Heart left ventricle (tissue), 16 donors: Measurements from ENCODE around the gene BCL2. TPM values are rescaled to one million over a fixed set of nuclear protein-coding genes. Genes with fewer than 3 reads are reported as not detected.
A peak's percentile ranks its signal among the peaks of the same experiment; 100 is the strongest.

ENCODE experiments used
- ATAC-seq, 4 donors: fragments of 200-7000 bp; cut with Tn5 transposase; one replicate each; pipeline ENCODE4 v1.9.1; 2020 to 2022; ENCODE audit warnings: moderate library complexity in 4 of 4, mild to moderate bottlenecking in 3 of 4, moderate number of reproducible peaks in 1 of 4
- DNase-seq, 5 donors: peaks; one replicate each; pipeline ENCODE4 v3.0.0-alpha.2; 2020
- H3K27ac ChIP-seq, 12 donors: fragments of 200-600 bp; sonication (generic) in 4 of 12; one replicate each; pipeline versions ENCODE4 v1.5.0 to v1.8.0; 2016 to 2022; ENCODE audit warnings: mild to moderate bottlenecking in 2 of 12
- H3K27me3 ChIP-seq, 9 donors: fragments of 200-600 bp; sonication (generic) in 2 of 9; one replicate each; pipeline versions ENCODE4 v1.5.1 to v1.8.0; 2016 to 2022; ENCODE audit warnings: mild to moderate bottlenecking in 3 of 9
- H3K36me3 ChIP-seq, 9 donors: fragments of 200-600 bp; sonication (generic) in 2 of 9; one replicate each; pipeline versions ENCODE4 v1.5.0 to v1.8.0; 2018 to 2022; ENCODE audit warnings: mild to moderate bottlenecking in 2 of 9
- H3K4me1 ChIP-seq, 12 donors: fragments of 200-600 bp; sonication (generic) in 4 of 12; one replicate each; pipeline versions ENCODE4 v1.5.0 to v1.8.0; 2016 to 2022; ENCODE audit warnings: mild to moderate bottlenecking in 3 of 12
- H3K4me3 ChIP-seq, 12 donors: fragments of 200-600 bp; sonication (generic) in 4 of 12; one replicate each; pipeline versions ENCODE4 v1.5.0 to v1.8.0; 2017 to 2022; ENCODE audit warnings: mild to moderate bottlenecking in 9 of 12, moderate library complexity in 4 of 12
- H3K9me3 ChIP-seq, 12 donors: fragments of 200-600 bp; sonication (generic) in 4 of 12; one replicate each; pipeline versions ENCODE4 v1.5.0 to v1.8.0; 2016 to 2022; ENCODE audit warnings: mild to moderate bottlenecking in 1 of 12
- CTCF ChIP-seq, 12 donors: fragments of 200-600 bp; sonication (generic) in 4 of 12; IDR thresholded peaks; one replicate each; pipeline versions ENCODE4 v1.5.0 to v1.8.0; 2018 to 2022; ENCODE audit warnings: antibody characterized with exemption in 12 of 12, mild to moderate bottlenecking in 5 of 12
- POLR2A ChIP-seq, 2 donors: fragments of 450-650 bp; IDR thresholded peaks; one replicate each; pipeline ENCODE4 v1.6.1; 2017; ENCODE audit warnings: antibody characterized with exemption in 2 of 2, mild to moderate bottlenecking in 2 of 2, moderate library complexity in 2 of 2
- WGBS, 4 donors: extraction: QIAGEN DNeasy Blood & Tissue Kit in 2 of 4; methylation state at CpG; one replicate each; pipeline versions ENCODE4 v1.1.5 to v1.1.7; 2013 to 2018; 5-methylcytosine and 5-hydroxymethylcytosine counted together
- intact Hi-C, 10 donors: fragments of 100-400 bp; cut with DNase I; formaldehyde crosslinking; loops; one replicate each; pipeline versions ENCODE4 v1.11.1 to v1.14.2; 2022
- polyA plus RNA-seq, 2 donors: library from polyadenylated mRNA; stranded (reverse); fragments of 200-250 nt; gene quantifications; one replicate each; pipeline ENCODE4 v1.2.3, GENCODE V29; 2013
- total RNA-seq, 9 donors: library from RNA; depleted of rRNA in 2 of 9; stranded (reverse); fragments of >200 nt in 2 of 9; fragmentation: NEBNext Ultra II Directional in 3 of 9; extraction: Animal tissue kit (Norgen Biotek cat#: 25700) in 3 of 9; gene quantifications; one replicate each; pipeline versions ENCODE4 v1.1.0 to v1.2.4, GENCODE V29; 2016 to 2023
- donor health status: ischemic (EF 13 %, LVEDD 7.1; RV severe dilation, severe dysfunction).
- donor health status: healthy with polysubstance abuse.
- donor health status: DM: no; HTN: yes; CAD: no.
- donor health status: DM: no; HTN: no; CAD: no.
- donor health status: ischemic (EF 25% LVEDD 6.9; RV normal size, moderate dysfunction).
- donor health status: ischemic (EF 25% LVEDD 5.7; RV mildly dilated, moderate dysfunction).
- donor health status: healthy.
- donor health status: DM: yes; HTN: yes; CAD: no.
- donor health status: ischemic (EF 35%, LVEDD 5.7; RV mildly dilated, moderate dysfunction).
- donor health status: nonischemic (EF 11% LVEDD 7.7; RV severe dilation, severe dysfunction).
- donor health status: DM: yes; HTN: yes; CAD: no.
- donor health status: PGD.
- donor health status: ischemic (EF 29% LVEDD 5.4; RV normal size, mild dysfunction).
- donor health status: nonischemic (EF 23%, LVEDD 6.1; RV moderate dilation, normal function).

Gene BCL2
- total and polyA plus RNA-seq, 11 donors: 2.9 to 24.2 (median 8.9) TPM

- Histone ChIP-seq H3K36me3 (peaks cover 0 to 100% (median 97%) of the 10 kb centered on the region in 9 donors), H3K4me3 (no peak overlapping the region), H3K9me3 (no peaks in the 10 kb centered on the region), H3K27me3 (no peaks in the 10 kb centered on the region), H3K27ac (no peak overlapping the region), H3K4me1 (peaks cover 0 to 9% (median 0%) of the 10 kb centered on the region in 12 donors)
- intact Hi-C loops: loop anchor here in 8 of 10 donors (2.0 to 5.0 kb wide), 4 partner anchors 82 to 323 kb away; partner anchors contain the start of gene VPS4B (in 1 of the 8)
- TF ChIP-seq POLR2A (IDR thresholded peaks at IDR 0.05) (no peak), CTCF (IDR thresholded peaks at IDR 0.05) (peak; percentile 36 to 64 (median 47))
- DNase-seq: no peak
- WGBS, 4 donors: 30 to 53% (median 50%) methylated on average over 4 of the region's 4 CpGs
- ATAC-seq: no peak
These were observed 20.4 kb upstream of the BCL2 start for GRCh38 chr18:63339920-63340484.

- Histone ChIP-seq H3K4me3 (no peak overlapping the region), H3K27ac (peak overlapping the region in 2 of 12 donors; percentile 31 to 55), H3K36me3 (peaks cover 0 to 99% (median 96%) of the 10 kb centered on the region in 9 donors), H3K27me3 (no peaks in the 10 kb centered on the region), H3K9me3 (no peaks in the 10 kb centered on the region), H3K4me1 (no peaks in the 10 kb centered on the region)
- no peak for TF ChIP-seq POLR2A (IDR thresholded peaks at IDR 0.05)
- no peak for TF ChIP-seq CTCF (IDR thresholded peaks at IDR 0.05)
- DNase-seq: no peak
- WGBS, 4 donors: 70 to 79% (median 72%) methylated on average over 8 of the region's 8 CpGs
- ATAC-seq: no peak
- intact Hi-C loops: no loop called here
These were observed 17.0 kb upstream of the BCL2 start for GRCh38 chr18:63336366-63337099.

- Histone ChIP-seq H3K4me1 (no peaks in the 10 kb centered on the region), H3K9me3 (no peaks in the 10 kb centered on the region), H3K4me3 (no peak overlapping the region), H3K27ac (no peak overlapping the region), H3K36me3 (peaks cover 0 to 73% (median 69%) of the 10 kb centered on the region in 9 donors), H3K27me3 (no peaks in the 10 kb centered on the region)
- ATAC-seq (no peak), DNase-seq (no peak)
- TF ChIP-seq POLR2A (IDR thresholded peaks at IDR 0.05): no peak
- no peak for TF ChIP-seq CTCF (IDR thresholded peaks at IDR 0.05)
- intact Hi-C loops: no loop called here
- WGBS, 4 donors: 83 to 90% (median 84%) methylated on average over 4 of the region's 4 CpGs
These were observed 11.5 kb upstream of the BCL2 start for GRCh38 chr18:63331105-63331504.

- 77 to 85% (median 82%) methylated on average over 7 of the region's 7 CpGs for WGBS, 4 donors
- no peaks in the 10 kb centered on the region for H3K9me3 ChIP-seq
- DNase-seq: no peak
- intact Hi-C loops: loop anchor here in 1 of 10 donors (5.0 kb wide), 2 partner anchors 202 to 307 kb away; no protein-coding TSS in a partner anchor
- no peaks in the 10 kb centered on the region for H3K27me3 ChIP-seq
- ATAC-seq: no peak
- H3K4me1 ChIP-seq: no peaks in the 10 kb centered on the region
- no peak overlapping the region for H3K4me3 ChIP-seq
- peaks cover 0 to 58% (median 54%) of the 10 kb centered on the region in 9 donors for H3K36me3 ChIP-seq
- no peak for TF ChIP-seq POLR2A (IDR thresholded peaks at IDR 0.05)
- TF ChIP-seq CTCF (IDR thresholded peaks at IDR 0.05): no peak
- no peak overlapping the region for H3K27ac ChIP-seq
These were observed 10.0 kb upstream of the BCL2 start for GRCh38 chr18:63329431-63330145.
